ENCODE data around the gene KDM4B. TPM values are rescaled to one million over a fixed set of nuclear protein-coding genes. Genes with fewer than 3 reads are reported as not detected.

The KDM4B gene
- total RNA-seq, 4 donors from 2014 or later, result 26.6 to 84.2 (median 39.9) TPM

DNA sequence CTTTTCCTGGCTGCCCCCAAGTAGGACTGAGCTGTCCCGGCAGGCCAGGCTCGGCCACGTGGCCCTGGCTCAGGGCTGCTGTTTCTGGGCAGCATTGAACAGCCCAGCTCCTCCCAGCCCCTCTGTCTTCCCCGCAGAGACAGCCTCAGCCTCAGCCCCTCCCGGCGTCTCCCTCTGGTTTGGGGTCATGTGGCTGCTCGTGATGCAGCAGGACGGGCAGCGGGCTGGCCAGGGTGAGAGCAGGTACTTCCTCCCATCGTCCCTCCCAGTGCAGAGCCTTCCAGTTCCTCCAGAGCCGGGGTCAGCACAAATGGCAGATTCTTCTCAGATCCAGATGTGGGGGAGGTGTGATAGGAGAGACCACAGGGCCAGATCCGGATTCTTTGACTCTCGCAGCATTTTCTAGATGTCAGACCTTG is 114.6 kb downstream of the KDM4B start:
- Histone ChIP-seq H3K9me3 (no peaks in the 10 kb centered on the region), H3K27me3 (no peaks in the 10 kb centered on the region), H3K27ac (no peak overlapping the region), H3K4me3 (no peak overlapping the region), H3K36me3 (peaks cover 0 to 37% (median 13%) of the 10 kb centered on the region in 4 donors), H3K4me1 (no peaks in the 10 kb centered on the region)
- intact Hi-C loops (cut with DNase I; ENCODE audit: low total_unique reads) (no loop called here), in situ Hi-C loops (cut with MboI; ENCODE audit: low pct_ligation_motif_present in 1 of 4, low pct_unique_long_range_greater_than_20kb in 1 of 4, low sequenced_read_pairs in 3 of 4) (no loop called here)
- TF ChIP-seq, protein P1, sequence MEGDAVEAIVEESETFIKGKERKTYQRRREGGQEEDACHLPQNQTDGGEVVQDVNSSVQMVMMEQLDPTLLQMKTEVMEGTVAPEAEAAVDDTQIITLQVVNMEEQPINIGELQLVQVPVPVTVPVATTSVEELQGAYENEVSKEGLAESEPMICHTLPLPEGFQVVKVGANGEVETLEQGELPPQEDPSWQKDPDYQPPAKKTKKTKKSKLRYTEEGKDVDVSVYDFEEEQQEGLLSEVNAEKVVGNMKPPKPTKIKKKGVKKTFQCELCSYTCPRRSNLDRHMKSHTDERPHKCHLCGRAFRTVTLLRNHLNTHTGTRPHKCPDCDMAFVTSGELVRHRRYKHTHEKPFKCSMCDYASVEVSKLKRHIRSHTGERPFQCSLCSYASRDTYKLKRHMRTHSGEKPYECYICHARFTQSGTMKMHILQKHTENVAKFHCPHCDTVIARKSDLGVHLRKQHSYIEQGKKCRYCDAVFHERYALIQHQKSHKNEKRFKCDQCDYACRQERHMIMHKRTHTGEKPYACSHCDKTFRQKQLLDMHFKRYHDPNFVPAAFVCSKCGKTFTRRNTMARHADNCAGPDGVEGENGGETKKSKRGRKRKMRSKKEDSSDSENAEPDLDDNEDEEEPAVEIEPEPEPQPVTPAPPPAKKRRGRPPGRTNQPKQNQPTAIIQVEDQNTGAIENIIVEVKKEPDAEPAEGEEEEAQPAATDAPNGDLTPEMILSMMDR (IDR thresholded peaks at IDR 0.05), result no peak
- TF ChIP-seq POLR2A (IDR thresholded peaks at IDR 0.05), result no peak
- no peak for TF ChIP-seq EP300 (IDR thresholded peaks at IDR 0.05; ENCODE audit: low read depth)
- no peak for TF ChIP-seq POLR2AphosphoS5 (IDR thresholded peaks at IDR 0.05)
- 69% methylated on average over 11 of the region's 13 CpGs; no CpG with 5 or more reads in 1 of the 2 donors for WGBS, 2 donors (ENCODE audit: low coverage in 1 of 2)
- no peak for DNase-seq

DNA sequence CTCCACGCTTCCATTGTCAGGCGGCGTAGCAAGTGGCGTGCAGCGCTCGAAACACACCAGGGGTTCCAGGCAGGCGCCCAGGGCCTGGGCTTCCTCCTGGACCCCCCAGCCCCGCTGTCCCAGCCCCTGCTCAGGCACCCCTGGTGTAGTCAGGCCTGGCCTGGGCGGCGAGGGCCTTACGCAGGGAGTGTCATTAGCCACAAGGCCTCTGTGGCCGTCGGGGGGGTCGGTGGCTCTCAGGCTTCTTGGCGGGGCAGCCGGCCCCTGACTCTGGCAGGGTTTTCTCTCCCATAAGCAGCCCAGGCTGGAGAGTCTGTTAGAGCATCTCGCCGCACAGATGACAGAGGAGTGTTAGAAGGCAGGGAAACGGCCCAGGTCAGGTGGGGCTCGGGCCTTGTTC is 116.7 kb downstream of the KDM4B start:
- peaks cover 0 to 24% (median 9%) of the 10 kb centered on the region in 4 donors for H3K36me3 ChIP-seq
- TF ChIP-seq, protein P1 (IDR thresholded peaks at IDR 0.05), result no peak
- TF ChIP-seq POLR2A (IDR thresholded peaks at IDR 0.05) (no peak), POLR2AphosphoS5 (IDR thresholded peaks at IDR 0.05) (no peak), EP300 (IDR thresholded peaks at IDR 0.05; ENCODE audit: low read depth) (no peak)
- no peak overlapping the region for H3K4me3 ChIP-seq
- DNase-seq, result no peak
- H3K4me1 ChIP-seq, result peaks cover 0 to under 1% (median under 1%) of the 10 kb centered on the region in 4 donors
- in situ Hi-C loops (cut with MboI; ENCODE audit: low pct_ligation_motif_present in 1 of 4, low pct_unique_long_range_greater_than_20kb in 1 of 4, low sequenced_read_pairs in 3 of 4), result no loop called here
- 92 to 95% methylated on average over 7 to 14 of the region's 20 CpGs for WGBS, 2 donors (ENCODE audit: low coverage in 1 of 2)
- H3K27me3 ChIP-seq, result no peaks in the 10 kb centered on the region
- no peaks in the 10 kb centered on the region for H3K9me3 ChIP-seq
- intact Hi-C loops (cut with DNase I; ENCODE audit: low total_unique reads), result no loop called here
- H3K27ac ChIP-seq, result no peak overlapping the region

DNA sequence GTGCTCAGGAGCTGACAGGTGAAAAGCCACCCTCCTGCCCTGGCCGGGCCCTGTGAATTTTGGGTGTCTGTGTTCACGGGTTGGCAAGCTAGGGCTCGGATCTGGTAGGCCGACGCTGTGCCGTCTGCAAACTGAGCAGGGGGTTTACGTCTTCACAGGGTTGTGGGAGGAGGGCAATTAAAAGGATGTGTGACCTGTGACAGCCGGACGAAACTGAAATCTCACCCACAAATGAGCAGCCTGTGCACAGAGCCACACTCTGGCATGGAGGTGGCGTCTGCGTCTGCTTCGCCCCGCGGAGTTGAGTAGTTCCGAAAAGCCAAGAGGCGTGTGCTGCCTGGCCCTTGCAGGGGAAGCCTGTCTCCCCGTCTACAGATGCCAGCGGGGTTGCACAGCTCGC is 117.3 kb downstream of the KDM4B start:
- Histone ChIP-seq H3K36me3 (peaks cover 0 to 24% (median 7%) of the 10 kb centered on the region in 4 donors), H3K27ac (no peak overlapping the region)

DNA sequence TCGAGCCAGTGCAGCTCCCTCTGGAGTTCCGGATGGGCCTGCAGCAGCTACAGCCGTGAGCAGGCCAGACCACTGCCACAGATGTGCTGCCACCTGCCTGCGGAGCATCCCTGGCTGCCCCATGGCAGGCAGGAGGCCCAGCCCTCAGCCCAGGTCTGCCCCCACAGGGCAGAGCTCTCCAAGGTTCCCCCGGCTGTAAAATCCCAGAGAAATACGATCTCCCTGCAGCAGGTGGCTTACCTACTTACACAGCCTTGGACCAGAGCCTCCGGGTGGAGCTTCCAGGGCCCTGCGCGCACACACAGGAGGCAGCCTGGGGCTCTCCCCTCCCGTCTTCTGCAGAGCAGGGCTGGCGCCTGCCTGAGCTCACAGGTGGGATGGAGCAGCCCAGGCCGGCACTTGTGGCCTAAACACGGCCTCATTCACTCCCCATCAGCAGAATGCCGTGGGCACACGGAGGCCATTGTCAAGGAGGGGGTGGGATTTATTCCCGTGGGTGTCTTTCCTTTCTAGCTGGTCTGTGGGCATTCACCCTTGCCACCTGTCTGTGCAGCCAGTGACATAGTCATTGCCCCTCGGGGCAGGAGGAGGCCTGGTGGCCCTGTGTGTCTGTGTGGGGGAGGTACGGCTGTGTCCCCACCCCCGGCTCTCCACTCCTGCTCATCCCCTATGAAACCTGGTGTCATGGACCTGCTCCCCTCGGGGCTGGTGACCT is 118.0 kb downstream of the KDM4B start:
- in situ Hi-C loops (cut with MboI; ENCODE audit: low pct_ligation_motif_present in 1 of 4, low pct_unique_long_range_greater_than_20kb in 1 of 4, low sequenced_read_pairs in 3 of 4), result no loop called here
- DNase-seq, result no peak
- Histone ChIP-seq H3K4me3 (no peak overlapping the region), H3K27ac (no peak overlapping the region), H3K4me1 (peaks cover 0 to 12% (median 2%) of the 10 kb centered on the region in 4 donors), H3K36me3 (peaks cover 0 to 24% (median 7%) of the 10 kb centered on the region in 4 donors), H3K27me3 (no peaks in the 10 kb centered on the region), H3K9me3 (no peaks in the 10 kb centered on the region)
- 84% methylated on average over 19 of the region's 20 CpGs; no CpG with 5 or more reads in 1 of the 2 donors for WGBS, 2 donors (ENCODE audit: low coverage in 1 of 2)
- intact Hi-C loops (cut with DNase I; ENCODE audit: low total_unique reads), result no loop called here
- TF ChIP-seq POLR2A (IDR thresholded peaks at IDR 0.05), result no peak

More for the DNA sequence above, 117.3 kb downstream of the KDM4B start:
- TF ChIP-seq, protein P1 (IDR thresholded peaks at IDR 0.05), result no peak
- no peak for TF ChIP-seq POLR2A (IDR thresholded peaks at IDR 0.05)
- TF ChIP-seq EP300 (IDR thresholded peaks at IDR 0.05; ENCODE audit: low read depth), result no peak
- TF ChIP-seq POLR2AphosphoS5 (IDR thresholded peaks at IDR 0.05), result no peak
- WGBS, 2 donors (ENCODE audit: low coverage in 1 of 2), result 96% methylated on average over 18 of the region's 19 CpGs; no CpG with 5 or more reads in 1 of the 2 donors
- H3K4me3 ChIP-seq, result no peak overlapping the region
- H3K9me3 ChIP-seq, result no peaks in the 10 kb centered on the region
- intact Hi-C loops (cut with DNase I; ENCODE audit: low total_unique reads), result no loop called here
- no peak for DNase-seq
- in situ Hi-C loops (cut with MboI; ENCODE audit: low pct_ligation_motif_present in 1 of 4, low pct_unique_long_range_greater_than_20kb in 1 of 4, low sequenced_read_pairs in 3 of 4), result no loop called here
- H3K4me1 ChIP-seq, result peaks cover 0 to 7% (median 2%) of the 10 kb centered on the region in 4 donors
- no peaks in the 10 kb centered on the region for H3K27me3 ChIP-seq

Data from transverse colon (tissue), 4 donors.